AG04450 (cell line): Measurements from ENCODE around the gene SLC12A5. TPM values are rescaled to one million over a fixed set of nuclear protein-coding genes. Genes with fewer than 3 reads are reported as not detected.

ENCODE experiments used
- CTCF ChIA-PET: fragments of 300-600, 350-600 bp; formaldehyde crosslinking; extraction: SDS; loops from one replicate; lab custom pipeline; 2022; ENCODE audit warnings: antibody characterized with exemption, inconsistent platforms; lab: Charles Lee
- POLR2A ChIA-PET: fragments of 350-600 bp; formaldehyde crosslinking; extraction: SDS; loops from one replicate; lab custom pipeline; 2021; ENCODE audit warnings: antibody characterized with exemption, inconsistent platforms; lab: Yijun Ruan, JAX
- DNase-seq: peaks from one replicate; pipeline ENCODE4 v3.0.0-alpha.2; 2011; ENCODE audit warnings: low read depth, low spot score
- H3K27ac ChIP-seq: one replicate; pipeline ENCODE4 v1.5.1; 2012; ENCODE audit warnings: low read depth, low read length, control low read depth
- H3K27me3 ChIP-seq: one replicate; pipeline ENCODE4 v1.6.0; 2012; ENCODE audit warnings: low read length; ENCODE audit not compliant: control insufficient read depth, insufficient read depth
- H3K4me3 ChIP-seq: 2 replicates; pipeline ENCODE4 v1.5.1; 2011; ENCODE audit warnings: mild to moderate bottlenecking, low read depth, low read length, control low read depth
- H3K9me3 ChIP-seq: 2 replicates; pipeline ENCODE4 v1.5.1; 2012; ENCODE audit warnings: low read length; ENCODE audit not compliant: control insufficient read depth, insufficient read depth
- polyA plus RNA-seq: library from polyadenylated mRNA; depleted of rRNA; stranded (reverse); fragments of >200 nt; gene quantifications from 2 replicates; pipeline ENCODE4 v1.2.3, GENCODE V29; 2011
- TF ChIP-seq, protein P1 (sequence below): IDR thresholded peaks from 2 replicates; pipeline ENCODE4 v1.5.1; 2011; ENCODE audit warnings: low read depth, low read length, control low read depth, inconsistent platforms

SLC12A5 gene
- polyA plus RNA-seq, 1 experiment = 0.55 TPM

DNA sequence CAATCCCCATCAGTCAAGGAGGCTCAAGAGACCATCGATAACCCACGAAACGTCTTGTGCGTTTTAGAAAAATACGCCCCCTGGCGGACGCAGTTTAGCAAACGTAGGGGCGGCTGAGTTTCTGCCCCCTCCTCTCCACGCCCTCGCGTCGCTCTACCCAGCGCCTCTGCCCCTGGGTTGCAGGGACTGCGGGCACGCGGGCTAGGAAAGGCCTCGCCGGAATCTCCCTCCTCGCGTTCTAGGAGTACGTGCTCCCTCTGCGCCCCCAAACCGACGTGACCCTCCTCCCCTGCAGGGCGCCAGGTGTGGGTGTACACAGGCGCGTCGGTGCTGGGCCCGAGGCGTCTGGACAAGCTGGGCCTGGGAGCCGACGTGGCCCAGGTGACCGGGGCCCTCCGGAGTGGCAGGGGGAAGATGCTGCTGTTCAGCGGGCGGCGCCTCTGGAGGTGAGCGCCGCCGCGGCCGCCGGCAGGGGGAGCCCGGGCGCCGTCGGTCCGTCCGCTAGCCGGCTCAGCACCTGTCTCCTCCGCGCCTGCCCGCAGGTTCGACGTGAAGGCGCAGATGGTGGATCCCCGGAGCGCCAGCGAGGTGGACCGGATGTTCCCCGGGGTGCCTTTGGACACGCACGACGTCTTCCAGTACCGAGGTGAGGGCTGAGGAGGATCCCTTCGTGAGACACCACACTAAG lies 15.0 kb upstream of the SLC12A5 start:
- H3K4me3 ChIP-seq = 0 out of 2 replicates have a peak overlapping the region, but pooled peaks have one; percentile 7
- CTCF ChIA-PET = interaction anchor here (0.6 to 3.4 kb wide), 31 partner anchors 9 to 393 kb away, joined by 3 to 29 read pairs (median 4); partner anchors contain the start of gene SLC12A5
- no peak overlapping the region for H3K27ac ChIP-seq
- TF ChIP-seq, protein P1, sequence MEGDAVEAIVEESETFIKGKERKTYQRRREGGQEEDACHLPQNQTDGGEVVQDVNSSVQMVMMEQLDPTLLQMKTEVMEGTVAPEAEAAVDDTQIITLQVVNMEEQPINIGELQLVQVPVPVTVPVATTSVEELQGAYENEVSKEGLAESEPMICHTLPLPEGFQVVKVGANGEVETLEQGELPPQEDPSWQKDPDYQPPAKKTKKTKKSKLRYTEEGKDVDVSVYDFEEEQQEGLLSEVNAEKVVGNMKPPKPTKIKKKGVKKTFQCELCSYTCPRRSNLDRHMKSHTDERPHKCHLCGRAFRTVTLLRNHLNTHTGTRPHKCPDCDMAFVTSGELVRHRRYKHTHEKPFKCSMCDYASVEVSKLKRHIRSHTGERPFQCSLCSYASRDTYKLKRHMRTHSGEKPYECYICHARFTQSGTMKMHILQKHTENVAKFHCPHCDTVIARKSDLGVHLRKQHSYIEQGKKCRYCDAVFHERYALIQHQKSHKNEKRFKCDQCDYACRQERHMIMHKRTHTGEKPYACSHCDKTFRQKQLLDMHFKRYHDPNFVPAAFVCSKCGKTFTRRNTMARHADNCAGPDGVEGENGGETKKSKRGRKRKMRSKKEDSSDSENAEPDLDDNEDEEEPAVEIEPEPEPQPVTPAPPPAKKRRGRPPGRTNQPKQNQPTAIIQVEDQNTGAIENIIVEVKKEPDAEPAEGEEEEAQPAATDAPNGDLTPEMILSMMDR = peak; percentile 63
- POLR2A ChIA-PET = no interaction called here
- DNase-seq = no peak
- peaks cover 74% of the 10 kb centered on the region for H3K27me3 ChIP-seq
- peaks cover 21% of the 10 kb centered on the region for H3K9me3 ChIP-seq

DNA sequence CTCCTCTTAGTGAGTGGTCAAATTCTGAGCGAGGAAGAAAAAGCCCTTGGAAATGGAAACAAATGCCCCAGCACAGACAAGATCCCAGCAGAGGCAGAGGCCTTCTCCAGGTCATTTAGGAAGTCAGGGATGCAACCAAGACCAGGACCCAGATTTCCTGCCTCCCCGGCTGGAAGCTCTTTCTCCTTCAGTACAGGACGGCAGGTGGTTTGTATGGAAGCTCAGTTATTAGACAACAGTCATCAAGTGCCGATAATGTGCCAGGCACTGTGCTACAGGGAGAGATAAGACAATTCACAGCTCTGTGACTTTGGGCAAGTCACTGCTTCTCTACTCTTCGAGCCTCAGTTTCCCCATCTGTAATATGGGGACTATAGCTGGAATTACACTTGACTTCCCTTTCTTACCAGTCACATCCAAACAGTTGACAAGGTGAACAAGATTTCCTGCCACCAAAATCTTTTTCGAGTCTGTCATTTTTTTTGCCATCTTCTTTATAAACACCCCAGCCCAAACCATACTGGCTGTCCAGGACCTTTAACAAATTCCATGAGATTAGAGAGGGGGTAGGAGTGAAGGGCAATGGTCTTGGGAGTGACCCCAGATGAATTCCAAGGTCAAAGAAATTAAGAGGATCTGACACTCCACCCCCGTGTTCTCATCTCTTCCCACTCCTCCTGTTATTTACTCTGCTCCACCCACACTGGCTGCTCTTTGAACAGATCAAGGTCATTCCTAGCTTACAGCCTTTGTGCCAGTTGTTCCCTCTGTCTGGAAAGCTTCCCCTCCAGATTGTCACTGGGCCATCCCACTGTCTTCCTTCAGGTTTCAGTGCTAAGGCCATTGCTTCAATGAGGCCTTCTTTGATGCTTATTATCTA lies 14.3 kb upstream of the SLC12A5 start:
- H3K27me3 ChIP-seq = peaks cover 70% of the 10 kb centered on the region
- TF ChIP-seq, protein P1 = no peak
- ChIA-PET CTCF (interaction anchor here (0.7 to 3.4 kb wide), 24 partner anchors 8 to 393 kb away, joined by 3 to 29 read pairs (median 6); partner anchors contain the start of gene SLC12A5), POLR2A (no interaction called here)
- H3K27ac ChIP-seq = no peak overlapping the region
- no peak overlapping the region for H3K4me3 ChIP-seq
- no peak for DNase-seq
- H3K9me3 ChIP-seq = peaks cover 21% of the 10 kb centered on the region

GRCh38 chr20:46017272-46017671 lies 11.7 kb upstream of the SLC12A5 start:
- POLR2A ChIA-PET = interaction anchor here (0.6 kb wide), 1 partner anchor 336 kb away, joined by 3 read pairs; no protein-coding TSS in a partner anchor
- CTCF ChIA-PET = no interaction called here
- Histone ChIP-seq H3K27me3 (peaks cover 60% of the 10 kb centered on the region), H3K4me3 (no peak overlapping the region), H3K9me3 (peaks cover 7% of the 10 kb centered on the region; the same call in 1 of the 2 replicates), H3K27ac (no peak overlapping the region)
- TF ChIP-seq, protein P1 = no peak
- no peak for DNase-seq

GRCh38 chr20:46018112-46018511 lies 10.9 kb upstream of the SLC12A5 start:
- ChIA-PET CTCF (interaction anchor here (0.9 kb wide), 1 partner anchor 40 kb away, joined by 3 read pairs; no protein-coding TSS in a partner anchor), POLR2A (interaction anchor here (0.6 kb wide), 1 partner anchor 335 kb away, joined by 3 read pairs; no protein-coding TSS in a partner anchor)
- Histone ChIP-seq H3K27ac (no peak overlapping the region), H3K9me3 (peaks cover 6% of the 10 kb centered on the region; the same call in 1 of the 2 replicates), H3K27me3 (peaks cover 53% of the 10 kb centered on the region), H3K4me3 (no peak overlapping the region)
- no peak for DNase-seq
- TF ChIP-seq, protein P1 = no peak
